ENCODE measurements around the gene FOSL2. TPM values are rescaled to one million over a fixed set of nuclear protein-coding genes. Genes with fewer than 3 reads are reported as not detected.

Gene FOSL2
- total RNA-seq, 1 experiment from 2014 or later: 4.0 TPM

- DNase-seq (ENCODE audit: low spot score) (peak; percentile 50), ATAC-seq (peak; percentile 65)
- Mint-ChIP-seq H3K36me3 (no peaks in the 10 kb centered on the region), H3K4me3 (no peak overlapping the region), H3K9me3 (peaks cover 5% of the 10 kb centered on the region), H3K4me1 (no peaks in the 10 kb centered on the region), H3K27me3 (ENCODE audit: low read depth) (no peaks in the 10 kb centered on the region), H3K27ac (no peak overlapping the region)
- ChIA-PET POLR2A (no interaction called here), CTCF (no interaction called here)
- TF ChIP-seq CTCF (IDR thresholded peaks at IDR 0.05): no peak
- no peak for TF ChIP-seq SMAD4 (CRISPR knock-in tag; IDR thresholded peaks at IDR 0.05)
- no peak for TF ChIP-seq STAT6 (CRISPR knock-in tag; conservative IDR thresholded peaks at IDR 0.05; ENCODE audit: low read depth)
- TF ChIP-seq NFATC4 (CRISPR knock-in tag; IDR thresholded peaks at IDR 0.05): no peak
- TF ChIP-seq KAT7 (CRISPR knock-in tag; IDR thresholded peaks at IDR 0.05; ENCODE audit: borderline replicate concordance): no peak
- no peak for TF ChIP-seq ZNF317 (CRISPR knock-in tag; IDR thresholded peaks at IDR 0.05; ENCODE audit: borderline replicate concordance, low read depth)
- no peak for TF ChIP-seq ATF3 (CRISPR knock-in tag; conservative IDR thresholded peaks at IDR 0.05)
- TF ChIP-seq ATF6 (CRISPR knock-in tag; IDR thresholded peaks at IDR 0.05): no peak
- TF ChIP-seq ZBTB21 (CRISPR knock-in tag; IDR thresholded peaks at IDR 0.05; ENCODE audit: borderline replicate concordance): no peak
Observed at GRCh38 chr2:28457237-28457636, 64.6 kb downstream of the FOSL2 start.

GRCh38 chr2:28461056-28461455 is 68.4 kb downstream of the FOSL2 start:
- CTCF ChIA-PET: no interaction called here
- no peak for ATAC-seq
- no peak for TF ChIP-seq FOXJ3 (CRISPR knock-in tag; IDR thresholded peaks at IDR 0.05; ENCODE audit: borderline replicate concordance)
- no peak for TF ChIP-seq PREB (CRISPR knock-in tag; IDR thresholded peaks at IDR 0.05; ENCODE audit: borderline replicate concordance)
- TF ChIP-seq ZNF281 (CRISPR knock-in tag; IDR thresholded peaks at IDR 0.05): no peak
- TF ChIP-seq KAT7 (CRISPR knock-in tag; IDR thresholded peaks at IDR 0.05; ENCODE audit: borderline replicate concordance): no peak
- no peak for TF ChIP-seq GRHL2 (CRISPR knock-in tag; IDR thresholded peaks at IDR 0.05; ENCODE audit: insufficient replicate concordance, severe bottlenecking)
- TF ChIP-seq ATF2 (CRISPR knock-in tag; IDR thresholded peaks at IDR 0.05; ENCODE audit: borderline replicate concordance, low read depth): no peak
- no peak for TF ChIP-seq SP1 (CRISPR knock-in tag; conservative IDR thresholded peaks at IDR 0.05)
- no peak for TF ChIP-seq ZNF138 (CRISPR knock-in tag; conservative IDR thresholded peaks at IDR 0.05)
- no peak for TF ChIP-seq ZNF671 (CRISPR knock-in tag; IDR thresholded peaks at IDR 0.05)
- TF ChIP-seq STAT6 (CRISPR knock-in tag; conservative IDR thresholded peaks at IDR 0.05; ENCODE audit: low read depth): no peak
- TF ChIP-seq MLX (CRISPR knock-in tag; IDR thresholded peaks at IDR 0.05): no peak

More at GRCh38 chr2:28461056-28461455, 68.4 kb downstream of the FOSL2 start:
- Mint-ChIP-seq H3K9me3 (peaks cover 15% of the 10 kb centered on the region), H3K27ac (no peak overlapping the region), H3K36me3 (no peaks in the 10 kb centered on the region), H3K4me1 (no peaks in the 10 kb centered on the region), H3K27me3 (ENCODE audit: low read depth) (no peaks in the 10 kb centered on the region), H3K4me3 (no peak overlapping the region)
- POLR2A ChIA-PET: no interaction called here
- DNase-seq (ENCODE audit: low spot score): no peak
